ENCODE data around the gene CHAF1B.

DNA sequence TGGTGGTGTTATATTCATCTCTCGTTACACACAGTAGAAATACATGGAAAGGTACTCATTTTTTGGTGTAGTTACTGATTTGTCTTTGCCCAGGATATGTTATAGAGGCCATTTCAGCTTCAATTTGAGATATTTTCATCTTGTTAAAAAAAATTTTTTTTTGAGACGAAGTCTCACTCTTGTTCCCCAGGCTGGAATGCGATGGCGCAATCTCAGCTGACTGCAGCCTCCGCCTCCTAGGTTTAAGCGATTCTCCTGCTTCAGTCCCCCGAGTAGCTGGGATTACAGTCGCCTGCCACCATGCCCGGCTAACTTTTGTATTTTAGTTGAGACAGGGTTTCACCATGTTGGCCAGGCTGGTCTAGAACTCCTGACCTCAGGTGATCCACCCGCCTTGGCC lies 46.2 kb upstream of the CHAF1B start:
- TF ChIP-seq, protein P1, sequence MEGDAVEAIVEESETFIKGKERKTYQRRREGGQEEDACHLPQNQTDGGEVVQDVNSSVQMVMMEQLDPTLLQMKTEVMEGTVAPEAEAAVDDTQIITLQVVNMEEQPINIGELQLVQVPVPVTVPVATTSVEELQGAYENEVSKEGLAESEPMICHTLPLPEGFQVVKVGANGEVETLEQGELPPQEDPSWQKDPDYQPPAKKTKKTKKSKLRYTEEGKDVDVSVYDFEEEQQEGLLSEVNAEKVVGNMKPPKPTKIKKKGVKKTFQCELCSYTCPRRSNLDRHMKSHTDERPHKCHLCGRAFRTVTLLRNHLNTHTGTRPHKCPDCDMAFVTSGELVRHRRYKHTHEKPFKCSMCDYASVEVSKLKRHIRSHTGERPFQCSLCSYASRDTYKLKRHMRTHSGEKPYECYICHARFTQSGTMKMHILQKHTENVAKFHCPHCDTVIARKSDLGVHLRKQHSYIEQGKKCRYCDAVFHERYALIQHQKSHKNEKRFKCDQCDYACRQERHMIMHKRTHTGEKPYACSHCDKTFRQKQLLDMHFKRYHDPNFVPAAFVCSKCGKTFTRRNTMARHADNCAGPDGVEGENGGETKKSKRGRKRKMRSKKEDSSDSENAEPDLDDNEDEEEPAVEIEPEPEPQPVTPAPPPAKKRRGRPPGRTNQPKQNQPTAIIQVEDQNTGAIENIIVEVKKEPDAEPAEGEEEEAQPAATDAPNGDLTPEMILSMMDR (IDR thresholded peaks at IDR 0.05; ENCODE audit: insufficient read depth, low read length) = no peak
- TF ChIP-seq REST (IDR thresholded peaks at IDR 0.05; ENCODE audit: insufficient replicate concordance, low read depth) = no peak
- TF ChIP-seq SPI1 (IDR thresholded peaks at IDR 0.05; ENCODE audit: borderline replicate concordance, low read depth) = no peak

All from HL-60 (cell line).